Endothelial cell of umbilical vein (primary cell): ENCODE measurements around the gene RASSF3. TPM values are rescaled to one million over a fixed set of nuclear protein-coding genes. Genes with fewer than 3 reads are reported as not detected.

Experiments used
- BruUV-seq: library from RNA; stranded (reverse); fragments of 400-500 nt; replicated peaks from 2 replicates; lab custom pipeline; 2021; lab: Mats Ljungman, UMichigan
- CTCF ChIA-PET: fragments of 300-600, 350-600 bp; sonication (Branson Sonifier 250); formaldehyde crosslinking; loops from one replicate; lab custom pipeline; 2021; ENCODE audit warnings: antibody characterized with exemption, inconsistent platforms; lab: Charles Lee
- POLR2A ChIA-PET: fragments of 300-600, 350-600 bp; sonication (Branson Sonifier 250); formaldehyde crosslinking; loops from one replicate; lab custom pipeline; 2021; ENCODE audit warnings: antibody characterized with exemption, inconsistent platforms; lab: Charles Lee
- DNase-seq: peaks from one replicate; pipeline ENCODE4 v3.0.0-alpha.2; 2011; ENCODE audit warnings: low read depth, low spot score
- FAIRE-seq: peaks from 2 replicates; lab custom pipeline; 2011; peaks lifted over from hg19 to GRCh38; lab: Jason Lieb, UNC
- H2AFZ ChIP-seq: 2 replicates; pipeline ENCODE4 v1.6.0; 2012; ENCODE audit warnings: low read depth, low read length, control low read depth, inconsistent platforms
- H3K27ac ChIP-seq: 2 replicates; pipeline ENCODE4 v1.5.1; 2011; ENCODE audit warnings: low read depth, mild to moderate bottlenecking, control low read depth, low read length, moderate library complexity; ENCODE audit not compliant: insufficient read depth
- H3K27me3 ChIP-seq, 2 experiments: 2 replicates each; pipeline versions ENCODE4 v1.6.0 to v1.6.1; 2011; ENCODE audit warnings: low read length in 2 of 2, mixed read lengths in 1 of 2; ENCODE audit not compliant: control insufficient read depth in 2 of 2, insufficient read depth in 2 of 2
- H3K36me3 ChIP-seq, 2 experiments: 2 replicates in 1 of 2; 3 replicates in 1 of 2; pipeline ENCODE4 v1.5.1; 2011; ENCODE audit warnings: low read length in 2 of 2, mild to moderate bottlenecking in 1 of 2, moderate library complexity in 1 of 2; ENCODE audit not compliant: control insufficient read depth in 2 of 2, insufficient read depth in 2 of 2; ENCODE audit errors: extremely low read depth in 1 of 2
- H3K4me1 ChIP-seq: 3 replicates; pipeline ENCODE4 v1.5.1; 2011; ENCODE audit warnings: mild to moderate bottlenecking, low read length; ENCODE audit not compliant: control insufficient read depth, insufficient read depth; ENCODE audit errors: extremely low read depth
- H3K4me2 ChIP-seq: 2 replicates; pipeline ENCODE4 v1.6.1; 2011; ENCODE audit warnings: low read length, control low read depth, mixed read lengths; ENCODE audit not compliant: insufficient read depth
- H3K4me3 ChIP-seq, 3 experiments: fragments of 200-600 bp in 1 of 3; sonication (generic), shearing (Covaris generic) in 1 of 3; replicated peaks in 1 of 3; 2 replicates each; pipeline ENCODE4 v1.5.1; 2011 to 2016; ENCODE audit warnings: control low read depth in 3 of 3, low read length in 3 of 3, mild to moderate bottlenecking in 2 of 3, inconsistent platforms in 1 of 3, low read depth in 1 of 3, moderate library complexity in 1 of 3; ENCODE audit not compliant: insufficient read depth in 1 of 3
- H3K79me2 ChIP-seq: 2 replicates; pipeline ENCODE4 v1.6.0; 2012; ENCODE audit warnings: low read length, inconsistent platforms; ENCODE audit not compliant: control insufficient read depth, insufficient read depth
- H3K9ac ChIP-seq: replicated peaks from 2 replicates; pipeline ENCODE3; 2011; ENCODE audit warnings: low read length, control low read depth; ENCODE audit not compliant: insufficient read depth; ENCODE audit errors: extremely low read depth
- H3K9me1 ChIP-seq: replicated peaks from 3 replicates; pipeline ENCODE4 v1.6.0; 2011; ENCODE audit warnings: mild to moderate bottlenecking, low read length; ENCODE audit not compliant: control insufficient read depth, insufficient read depth; ENCODE audit errors: extremely low read depth
- H3K9me3 ChIP-seq: replicated peaks from 2 replicates; pipeline ENCODE4 v1.5.1; 2012; ENCODE audit warnings: low read length, inconsistent platforms; ENCODE audit not compliant: control insufficient read depth, insufficient read depth
- H4K20me1 ChIP-seq: replicated peaks from 2 replicates; pipeline ENCODE3; 2011; ENCODE audit warnings: mild to moderate bottlenecking, low read length; ENCODE audit not compliant: control insufficient read depth, insufficient read depth; ENCODE audit errors: extremely low read depth
- CTCF ChIP-seq, 2 donors: IDR thresholded peaks; 1 replicate in 1 of 2; 2 replicates in 1 of 2; pipeline ENCODE4 v1.5.1; 2011; ENCODE audit warnings: low read length in 2 of 2, mild to moderate bottlenecking in 2 of 2, moderate library complexity in 2 of 2, control low read depth in 1 of 2, inconsistent platforms in 1 of 2, low read depth in 1 of 2; ENCODE audit not compliant: insufficient read depth in 1 of 2; ENCODE audit errors: extremely low read depth in 1 of 2
- EZH2 ChIP-seq: IDR thresholded peaks from 2 replicates; pipeline ENCODE4 v1.6.1; 2012; ENCODE audit warnings: borderline replicate concordance, low read depth, mild to moderate bottlenecking, moderate library complexity, low read length, inconsistent platforms; ENCODE audit not compliant: severe bottlenecking
- FOS ChIP-seq: IDR thresholded peaks from 2 replicates; pipeline ENCODE4 v1.6.1; 2011; ENCODE audit warnings: mild to moderate bottlenecking, low read length, moderate library complexity, borderline replicate concordance; ENCODE audit not compliant: insufficient read depth
- GATA2 ChIP-seq: IDR thresholded peaks from 2 replicates; pipeline ENCODE4 v1.7.0; 2011; ENCODE audit warnings: low read depth, mild to moderate bottlenecking, moderate library complexity, mixed read lengths, low read length; ENCODE audit not compliant: insufficient read length, insufficient read depth
- JUN ChIP-seq: IDR thresholded peaks from 2 replicates; pipeline ENCODE4 v1.6.1; 2011; ENCODE audit warnings: borderline replicate concordance, low read depth; ENCODE audit not compliant: insufficient read length, insufficient read depth
- MAX ChIP-seq: IDR thresholded peaks from 2 replicates; pipeline ENCODE4 v1.6.1; 2011; ENCODE audit not compliant: insufficient read depth, insufficient read length
- MYC ChIP-seq: IDR thresholded peaks from one replicate; pipeline ENCODE4 v1.6.1; 2011; ENCODE audit warnings: mild to moderate bottlenecking, low read depth, low read length
- POLR2A ChIP-seq: IDR thresholded peaks from 2 replicates; pipeline ENCODE4 v1.6.1; 2012; ENCODE audit warnings: low read depth, mild to moderate bottlenecking, control low read depth, low read length
- POLR2AphosphoS5 ChIP-seq: IDR thresholded peaks from 2 replicates; pipeline ENCODE4 v1.6.1; 2012; ENCODE audit warnings: low read depth, mild to moderate bottlenecking, control low read depth, low read length, moderate library complexity; ENCODE audit not compliant: insufficient read depth
- dilution Hi-C: fragments of 300-500 bp; cut with MboI; formaldehyde crosslinking; loops from one replicate; pipeline ENCODE4 v1.15.0; 2019; ENCODE audit warnings: low sequenced_read_pairs; ENCODE audit not compliant: extremely low pct_ligation_motif_present
- intact Hi-C: fragments of 100-400 bp; cut with micrococcal nuclease; formaldehyde crosslinking; loops from one replicate; pipeline ENCODE4 v1.10.0; 2022
- polyA plus RNA-seq, 4 experiments: library from polyadenylated mRNA; depleted of rRNA in 3 of 4; stranded (reverse) in 3 of 4; unstranded in 1 of 4; fragments of >200 nt; gene quantifications; 2 replicates each; pipeline versions ENCODE4 v1.2.1 to v1.2.3, GENCODE V29; 2011 to 2012; ENCODE audit warnings: missing spikeins in 1 of 4
- total RNA-seq: library from RNA; stranded (reverse); gene quantifications from 2 replicates; pipeline ENCODE4 v1.2.3, GENCODE V29; 2021

Gene RASSF3
- total and polyA plus RNA-seq, 2 donors (not counting 3 experiments of a cell fraction or from before 2014, with no cell fraction given), result 20.2 to 60.8 TPM

- Histone ChIP-seq H3K27ac (peak overlapping the region; percentile 97), H3K4me1 (peaks cover 70% of the 10 kb centered on the region), H3K79me2 (peaks cover 95% of the 10 kb centered on the region), H3K36me3 (no peaks in the 10 kb centered on the region), H3K4me3 (no peak overlapping the region), H4K20me1 (no peaks in the 10 kb centered on the region), H3K9ac (peak overlapping the region; percentile 63), H3K9me3 (no peaks in the 10 kb centered on the region), H2AFZ (no peak overlapping the region), H3K4me2 (peak overlapping the region; percentile 55), H3K27me3 (no peaks in the 10 kb centered on the region), H3K9me1 (no peaks in the 10 kb centered on the region)
- POLR2A ChIA-PET, result interaction anchor here (0.9 kb wide), 1 partner anchor 8 kb away, joined by 3 read pairs; no protein-coding TSS in a partner anchor
- FAIRE-seq (no peak), DNase-seq (peak; percentile 53)
- intact Hi-C loops (loop anchor here (2.0 kb wide), 1 partner anchor 78 kb away; no protein-coding TSS in a partner anchor), dilution Hi-C loops (no loop called here)
- no peak for TF ChIP-seq EZH2
- TF ChIP-seq POLR2A, result no peak
- no peak for TF ChIP-seq CTCF (IDR thresholded peaks at IDR 0.05; ENCODE audit: extremely low read depth in 1 of 2, insufficient read depth in 1 of 2, low read depth in 1 of 2, low read length in 2 of 2)
- TF ChIP-seq FOS, result no peak
- no peak for TF ChIP-seq MAX
- no peak for TF ChIP-seq GATA2
- TF ChIP-seq JUN, result no peak
- no peak for TF ChIP-seq POLR2AphosphoS5
- TF ChIP-seq MYC, result no peak
- no TSS peak for BruUV-seq
- CTCF ChIA-PET, result interaction anchor here (1.1 to 2.5 kb wide), 5 partner anchors 8 to 79 kb away, joined by 3 to 7 read pairs (median 6); partner anchors contain the start of gene RASSF3
These were observed 8.8 kb downstream of the RASSF3 start for GRCh38 chr12:64618953-64619590.
